Stimulated activated CD4-positive, alpha-beta T cell treated with anti-CD3 and anti-CD28 coated beads, Interleukin-1b, Interleukin-23, amount 100 ng/mL, for 48 hours (primary cell): ENCODE results near the gene RYR1.

Source experiments
- DNase-seq: peaks from one replicate; pipeline ENCODE4 v3.0.0-alpha.2; 2020

RYR1 gene

DNA sequence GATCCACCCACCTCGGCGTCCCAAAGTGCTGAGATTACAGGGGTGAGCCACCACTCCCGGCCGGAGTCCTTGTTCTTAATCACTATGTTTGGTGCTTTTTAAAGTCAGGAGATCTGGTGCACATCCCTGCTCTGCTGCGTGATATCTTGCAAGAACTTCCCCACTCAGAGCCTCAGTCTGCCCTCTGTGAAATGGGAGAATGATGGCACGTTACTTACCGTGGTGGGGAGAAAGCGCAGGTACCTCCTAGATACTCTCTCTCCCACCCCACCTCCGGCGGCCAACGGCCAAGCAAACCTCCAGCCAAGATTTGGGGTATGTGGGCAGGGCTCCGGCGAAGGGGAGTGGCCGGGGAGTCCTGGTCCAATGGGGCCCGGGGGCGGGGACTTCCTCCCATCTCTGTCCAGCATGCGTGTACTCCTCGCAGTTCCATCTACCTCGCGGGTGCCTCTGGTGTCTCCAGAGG is at the start of gene RYR1:
RYR1 (plus strand) TSS at position 424 of the 466 bp plus-strand sequence. CDS start 139 bp downstream, outside the sequence.
- peak; percentile 67 for DNase-seq

DNA sequence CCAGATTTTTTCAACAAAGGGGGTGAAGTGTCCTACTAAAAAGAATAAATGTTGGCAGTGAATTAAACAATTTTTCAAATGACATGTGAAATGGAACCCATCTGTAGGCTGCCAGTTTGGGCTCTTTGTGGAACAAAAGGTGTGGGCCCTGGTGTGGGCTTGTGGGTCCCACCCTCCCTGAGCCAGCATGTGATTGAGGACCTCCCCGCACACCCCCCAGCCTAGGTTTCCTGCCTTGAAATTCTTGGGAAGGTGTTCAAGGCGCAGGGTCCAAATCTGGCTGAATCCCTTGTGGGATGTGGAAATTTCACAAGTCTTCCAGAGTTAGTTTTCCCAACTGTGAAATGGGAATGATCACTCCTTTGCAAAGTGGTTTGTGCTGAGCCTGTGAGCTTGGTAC is 49.7 kb upstream of the RYR1 start:
- DNase-seq, result no peak

DNA sequence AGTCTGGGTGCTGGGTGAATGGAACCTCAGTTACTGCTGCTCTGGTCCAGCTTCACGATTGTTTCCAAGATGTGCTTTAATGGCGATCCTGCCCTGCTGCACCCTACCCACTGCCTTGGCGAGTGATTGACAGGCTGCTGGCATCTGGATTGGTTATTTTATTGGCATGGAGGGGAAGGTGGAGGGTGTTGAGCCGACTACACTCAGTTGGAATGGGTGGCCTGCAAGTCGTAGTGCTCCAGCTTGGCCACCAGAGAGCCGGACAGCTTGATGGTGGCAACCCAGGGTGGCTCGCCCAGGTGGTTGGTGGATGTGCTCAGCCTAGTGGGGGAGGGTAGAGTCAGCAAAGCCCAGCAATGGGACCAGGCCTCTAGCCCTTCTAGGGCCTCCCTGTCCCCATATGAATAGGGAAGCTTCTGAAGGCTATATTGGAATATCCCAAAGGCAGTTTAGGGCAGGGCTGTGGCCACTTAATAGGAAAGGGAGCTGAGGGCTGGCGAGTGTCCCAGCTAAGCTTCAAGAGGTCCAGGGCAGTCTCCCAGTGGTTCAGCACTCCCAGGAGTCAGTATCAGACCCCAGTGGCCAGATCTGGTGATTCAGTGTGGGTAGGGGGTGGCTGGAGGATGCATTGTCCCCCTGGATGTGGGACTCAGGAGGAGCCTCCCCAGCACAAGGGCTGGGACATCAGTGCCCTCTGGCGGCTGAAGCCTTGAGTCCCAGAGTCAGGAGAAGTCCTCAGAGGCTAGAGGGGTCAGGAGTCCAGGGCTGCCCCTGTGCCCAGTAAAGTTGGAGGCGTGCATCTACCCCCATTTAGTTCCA is 49.1 kb upstream of the RYR1 start:
- DNase-seq, result no peak

- no peak for DNase-seq
Measured at GRCh38 chr19:38385057-38385803, 48.3 kb upstream of the RYR1 start.

- DNase-seq, result no peak
Measured at GRCh38 chr19:38385804-38386257, 47.7 kb upstream of the RYR1 start.

GRCh38 chr19:38386300-38386970 is 47.1 kb upstream of the RYR1 start:
- no peak for DNase-seq

- DNase-seq, result no peak
Measured at GRCh38 chr19:38386971-38387549, 46.4 kb upstream of the RYR1 start.

- peak; percentile 91 for DNase-seq
Measured at GRCh38 chr19:38387550-38388348, 45.7 kb upstream of the RYR1 start, which contains the start of gene GGN. TSS of gene GGN (minus strand) at chr19:38388034. CDS start at chr19:38387261, 773 bp downstream.

GRCh38 chr19:38388349-38389100 is 45.0 kb upstream of the RYR1 start, which contains the start of gene SPRED3:
TSS of gene SPRED3 (plus strand) at chr19:38388697. CDS start at chr19:38390303, 1,606 bp downstream.
- DNase-seq, result no peak

DNA sequence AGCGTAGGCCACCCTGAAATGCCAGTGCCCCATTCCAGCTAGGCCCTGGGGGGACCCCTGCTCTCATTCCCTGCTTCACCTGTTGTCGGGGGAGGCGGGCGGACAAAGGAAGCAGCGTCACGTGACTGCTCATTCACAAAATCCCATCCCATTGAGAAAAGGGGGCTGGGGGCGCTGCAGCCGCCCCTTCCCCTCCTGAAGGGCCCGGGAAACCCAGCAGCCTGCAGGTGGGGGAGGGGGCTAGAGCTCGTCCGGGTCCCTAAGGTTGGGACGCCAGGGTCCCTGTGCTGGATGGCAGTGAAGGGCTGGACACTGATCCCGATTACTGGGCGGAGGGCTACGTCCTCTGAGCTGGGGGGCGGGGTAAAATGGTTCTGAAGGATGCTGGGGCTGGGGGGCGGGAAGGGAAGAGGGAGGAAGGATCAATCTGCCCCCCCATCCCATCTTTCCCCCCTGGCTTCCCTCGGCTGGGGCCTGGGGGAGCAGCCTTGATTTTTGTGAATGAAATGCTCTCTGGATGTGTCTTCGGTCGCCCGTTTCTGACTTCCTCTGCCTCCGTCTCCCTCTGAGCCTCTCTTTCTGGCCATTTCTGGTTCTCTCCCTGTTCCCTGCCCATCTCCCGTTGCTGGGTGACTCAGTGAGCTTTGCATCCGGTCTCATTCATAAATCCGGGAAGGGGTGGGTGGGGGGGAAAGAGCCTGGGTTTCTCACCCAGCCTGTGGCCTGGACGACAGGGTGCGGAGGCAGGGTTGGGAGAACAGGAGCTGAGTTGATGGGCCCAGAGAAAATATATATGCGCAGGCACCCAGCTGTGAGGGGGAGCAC is 44.2 kb upstream of the RYR1 start:
- DNase-seq, result no peak

- no peak for DNase-seq
Measured at GRCh38 chr19:38389957-38390924, 43.2 kb upstream of the RYR1 start.

GRCh38 chr19:38391911-38392464 is 41.5 kb upstream of the RYR1 start:
- no peak for DNase-seq

GRCh38 chr19:38392707-38393308 is 40.7 kb upstream of the RYR1 start:
- no peak for DNase-seq

DNA sequence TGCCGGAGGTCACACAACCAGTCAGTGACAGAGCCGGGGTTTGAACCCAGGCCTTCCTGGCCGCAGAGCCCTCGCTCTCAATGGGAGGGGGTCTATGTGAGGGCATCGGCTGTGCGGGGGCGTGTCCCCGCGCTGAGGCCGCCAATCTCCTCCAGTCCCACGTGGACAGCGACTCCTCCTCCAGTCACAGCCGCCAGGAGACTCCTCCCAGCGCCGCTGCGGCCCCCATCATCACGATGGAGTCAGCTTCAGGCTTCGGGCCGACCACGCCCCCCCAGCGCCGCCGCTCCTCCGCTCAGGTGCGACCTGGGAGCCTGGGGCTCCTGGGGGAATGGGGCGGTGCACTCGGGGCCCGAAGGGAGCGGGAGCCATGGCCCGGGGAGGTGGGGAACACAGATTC is 39.0 kb upstream of the RYR1 start:
- peak; percentile 86 for DNase-seq

DNA sequence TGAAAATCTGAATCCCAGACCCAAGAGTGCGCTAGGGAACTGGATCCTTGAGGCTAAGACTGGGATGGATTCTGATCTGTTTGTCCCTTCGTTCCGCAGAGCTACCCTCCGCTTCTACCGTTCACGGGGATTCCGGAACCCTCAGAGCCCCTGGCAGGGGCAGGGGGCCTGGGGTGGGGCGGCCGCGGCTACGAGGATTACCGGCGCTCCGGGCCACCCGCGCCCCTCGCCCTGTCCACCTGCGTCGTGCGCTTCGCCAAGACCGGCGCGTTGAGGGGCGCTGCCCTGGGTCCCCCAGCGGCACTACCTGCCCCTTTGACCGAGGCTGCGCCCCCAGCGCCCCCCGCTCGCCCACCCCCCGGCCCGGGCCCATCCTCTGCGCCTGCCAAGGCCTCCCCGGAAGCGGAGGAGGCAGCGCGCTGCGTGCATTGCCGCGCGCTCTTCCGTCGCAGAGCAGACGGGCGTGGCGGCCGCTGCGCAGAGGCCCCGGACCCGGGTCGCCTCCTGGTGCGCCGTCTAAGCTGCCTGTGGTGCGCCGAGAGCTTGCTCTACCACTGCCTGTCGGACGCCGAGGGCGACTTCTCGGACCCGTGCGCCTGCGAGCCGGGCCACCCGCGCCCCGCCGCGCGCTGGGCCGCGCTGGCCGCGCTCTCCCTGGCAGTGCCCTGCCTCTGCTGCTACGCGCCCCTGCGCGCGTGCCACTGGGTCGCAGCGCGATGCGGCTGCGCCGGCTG is 37.9 kb upstream of the RYR1 start:
- DNase-seq, result peak; percentile 43

DNA sequence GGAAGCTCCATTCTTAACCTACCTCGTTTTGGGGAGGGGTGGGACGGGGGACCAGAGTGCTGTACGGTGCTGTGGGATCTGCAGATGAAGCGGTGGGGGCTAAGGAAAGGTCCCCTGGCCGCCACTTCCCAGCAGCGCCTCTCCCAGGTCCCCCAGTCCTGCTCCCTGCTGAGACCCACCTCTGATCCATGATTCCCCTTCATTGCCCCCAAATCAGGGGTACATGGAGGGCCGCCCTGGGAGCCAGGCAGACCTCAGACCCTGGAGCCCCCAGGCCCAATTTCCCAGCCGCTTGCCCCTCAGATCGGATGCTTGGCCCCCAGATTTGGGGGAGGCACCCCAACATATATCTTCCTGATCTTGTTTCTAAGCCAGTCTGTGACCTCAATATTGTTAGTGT is 34.4 kb upstream of the RYR1 start:
- DNase-seq, result no peak

- DNase-seq, result no peak
Measured at GRCh38 chr19:38399537-38399936, 34.0 kb upstream of the RYR1 start.
